ENCODE results near the gene TBC1D2B. TPM values are rescaled to one million over a fixed set of nuclear protein-coding genes. Genes with fewer than 3 reads are reported as not detected.
"Not testable (repeated sequence)": the region's sequence is repeated elsewhere in the genome, so short reads cannot be mapped to it uniquely, and the experiment has no call there.

The TBC1D2B gene
- total RNA-seq, 1 donor from 2014 or later = 69.3 TPM

- Mint-ChIP-seq H3K36me3 (ENCODE audit: unreplicated experiment) (no peaks in the 10 kb centered on the region), H3K4me1 (ENCODE audit: unreplicated experiment) (peaks cover 65% of the 10 kb centered on the region), H3K9me3 (ENCODE audit: unreplicated experiment) (no peaks in the 10 kb centered on the region), H3K27ac (ENCODE audit: unreplicated experiment) (peak overlapping the region; percentile 52), H3K4me3 (ENCODE audit: unreplicated experiment) (no peak overlapping the region), H3K27me3 (ENCODE audit: unreplicated experiment) (no peaks in the 10 kb centered on the region)
- TF ChIP-seq CTCF (IDR thresholded peaks at IDR 0.05) = no peak
- no peak for DNase-seq (ENCODE audit: extremely low spot score, unreplicated experiment)
These were observed 86.5 kb downstream of the TBC1D2B start for GRCh38 chr15:77991029-77991406.

DNA sequence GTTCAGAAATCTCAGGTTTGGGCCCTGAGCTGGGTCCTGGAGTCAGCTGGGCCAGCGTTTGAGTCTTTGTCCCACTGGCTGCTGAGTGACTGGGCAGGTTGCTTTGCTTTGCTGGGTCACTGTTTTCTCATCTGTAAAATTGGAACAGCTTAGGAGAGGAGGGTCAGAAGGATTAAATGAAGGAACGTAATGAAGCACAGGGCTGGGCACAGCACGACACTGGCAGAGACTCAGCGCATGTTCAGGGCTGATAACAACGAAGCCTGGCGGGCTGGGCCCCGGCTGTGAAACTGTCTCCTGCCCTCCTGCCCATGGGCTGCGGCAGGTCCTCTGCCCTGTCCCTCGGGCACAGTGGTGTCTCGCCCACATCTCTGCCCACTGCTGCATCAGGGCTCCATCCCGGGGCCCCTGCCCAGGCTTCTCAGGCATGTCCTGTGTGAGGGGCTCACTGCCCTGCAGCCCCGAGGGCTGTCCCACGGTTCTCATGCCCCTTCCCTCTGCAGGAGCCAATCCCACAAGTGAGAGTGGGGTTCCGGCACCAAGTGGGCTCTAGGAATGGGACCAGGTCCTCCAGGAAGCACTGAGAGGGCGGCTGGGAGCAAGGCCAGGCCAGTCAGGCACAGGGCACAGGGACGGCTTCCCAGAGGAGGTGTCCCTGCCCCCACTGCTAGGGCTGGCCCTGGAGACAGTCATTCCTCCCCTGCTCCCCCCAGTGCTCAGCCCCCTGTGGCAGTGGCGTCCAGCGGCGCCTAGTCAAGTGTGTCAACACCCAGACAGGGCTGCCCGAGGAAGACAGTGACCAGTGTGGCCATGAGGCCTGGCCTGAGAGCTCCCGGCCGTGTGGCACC lies 88.0 kb downstream of the TBC1D2B start:
- H3K9me3 Mint-ChIP-seq (ENCODE audit: unreplicated experiment) = no peaks in the 10 kb centered on the region
- no peak overlapping the region for H3K27ac Mint-ChIP-seq (ENCODE audit: unreplicated experiment)
- no peak overlapping the region for H3K4me3 Mint-ChIP-seq (ENCODE audit: unreplicated experiment)
- peaks cover 55% of the 10 kb centered on the region for H3K4me1 Mint-ChIP-seq (ENCODE audit: unreplicated experiment)
- no peaks in the 10 kb centered on the region for H3K27me3 Mint-ChIP-seq (ENCODE audit: unreplicated experiment)
- TF ChIP-seq CTCF (IDR thresholded peaks at IDR 0.05) = no peak
- H3K36me3 Mint-ChIP-seq (ENCODE audit: unreplicated experiment) = no peaks in the 10 kb centered on the region
- DNase-seq (ENCODE audit: extremely low spot score, unreplicated experiment) = no peak

DNA sequence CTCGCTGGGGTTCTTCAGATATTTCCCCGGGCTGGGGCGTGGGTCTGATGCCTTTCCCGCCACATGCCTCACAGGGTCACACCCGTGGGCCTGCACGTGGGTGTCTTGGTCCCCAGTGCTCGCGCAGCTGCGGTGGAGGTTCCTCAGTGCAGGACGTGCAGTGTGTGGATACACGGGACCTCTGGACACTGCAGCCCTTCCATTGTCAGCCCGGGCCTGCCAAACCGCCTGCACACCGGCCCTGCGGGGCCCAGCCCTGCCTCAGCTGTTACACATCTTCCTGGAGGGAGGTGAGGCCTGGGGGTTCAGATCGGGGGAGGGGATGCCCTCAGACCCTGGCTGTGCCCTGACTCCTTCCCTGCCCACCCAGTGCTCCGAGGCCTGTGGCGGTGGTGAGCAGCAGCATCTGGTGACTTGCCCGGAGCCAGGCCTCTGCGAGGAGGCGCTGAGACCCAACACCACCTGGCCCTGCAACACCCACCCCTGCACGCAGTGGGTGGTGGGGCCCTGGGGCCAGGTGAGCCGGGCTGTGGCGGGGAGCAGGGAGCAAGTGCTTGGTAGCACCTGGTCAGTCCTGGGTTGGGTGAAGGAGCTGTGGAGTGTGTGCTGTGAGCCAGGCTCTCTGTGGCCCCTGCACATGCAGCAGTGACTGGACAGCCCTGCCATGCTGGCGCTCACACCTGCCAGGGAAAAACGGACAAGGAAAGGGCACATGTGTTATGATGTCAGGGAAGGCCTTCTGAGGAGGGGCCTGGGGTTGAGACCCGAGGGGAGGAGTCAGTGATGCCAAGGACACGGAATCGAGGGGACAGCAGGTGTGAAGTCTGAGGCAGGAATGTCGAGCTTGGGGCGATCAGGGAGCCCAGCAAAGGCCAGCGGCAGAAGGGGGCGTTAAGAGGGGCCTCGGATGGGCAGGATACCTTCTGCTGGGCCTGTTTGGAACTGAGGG lies 88.9 kb downstream of the TBC1D2B start:
- no peak overlapping the region for H3K4me3 Mint-ChIP-seq (ENCODE audit: unreplicated experiment)
- no peaks in the 10 kb centered on the region for H3K9me3 Mint-ChIP-seq (ENCODE audit: unreplicated experiment)
- no peak for TF ChIP-seq CTCF (IDR thresholded peaks at IDR 0.05)
- no peak for DNase-seq (ENCODE audit: extremely low spot score, unreplicated experiment)
- peaks cover 50% of the 10 kb centered on the region for H3K4me1 Mint-ChIP-seq (ENCODE audit: unreplicated experiment)
- no peaks in the 10 kb centered on the region for H3K27me3 Mint-ChIP-seq (ENCODE audit: unreplicated experiment)
- no peak overlapping the region for H3K27ac Mint-ChIP-seq (ENCODE audit: unreplicated experiment)
- H3K36me3 Mint-ChIP-seq (ENCODE audit: unreplicated experiment) = no peaks in the 10 kb centered on the region

GRCh38 chr15:77987765-77988136 lies 89.8 kb downstream of the TBC1D2B start:
- H3K36me3 Mint-ChIP-seq (ENCODE audit: unreplicated experiment); H3K27me3 Mint-ChIP-seq (ENCODE audit: unreplicated experiment); H3K4me3 Mint-ChIP-seq (ENCODE audit: unreplicated experiment); DNase-seq (ENCODE audit: extremely low spot score, unreplicated experiment); H3K27ac Mint-ChIP-seq (ENCODE audit: unreplicated experiment); H3K9me3 Mint-ChIP-seq (ENCODE audit: unreplicated experiment): not testable (repeated sequence)
- peaks cover 45% of the 10 kb centered on the region for H3K4me1 Mint-ChIP-seq (ENCODE audit: unreplicated experiment)

DNA sequence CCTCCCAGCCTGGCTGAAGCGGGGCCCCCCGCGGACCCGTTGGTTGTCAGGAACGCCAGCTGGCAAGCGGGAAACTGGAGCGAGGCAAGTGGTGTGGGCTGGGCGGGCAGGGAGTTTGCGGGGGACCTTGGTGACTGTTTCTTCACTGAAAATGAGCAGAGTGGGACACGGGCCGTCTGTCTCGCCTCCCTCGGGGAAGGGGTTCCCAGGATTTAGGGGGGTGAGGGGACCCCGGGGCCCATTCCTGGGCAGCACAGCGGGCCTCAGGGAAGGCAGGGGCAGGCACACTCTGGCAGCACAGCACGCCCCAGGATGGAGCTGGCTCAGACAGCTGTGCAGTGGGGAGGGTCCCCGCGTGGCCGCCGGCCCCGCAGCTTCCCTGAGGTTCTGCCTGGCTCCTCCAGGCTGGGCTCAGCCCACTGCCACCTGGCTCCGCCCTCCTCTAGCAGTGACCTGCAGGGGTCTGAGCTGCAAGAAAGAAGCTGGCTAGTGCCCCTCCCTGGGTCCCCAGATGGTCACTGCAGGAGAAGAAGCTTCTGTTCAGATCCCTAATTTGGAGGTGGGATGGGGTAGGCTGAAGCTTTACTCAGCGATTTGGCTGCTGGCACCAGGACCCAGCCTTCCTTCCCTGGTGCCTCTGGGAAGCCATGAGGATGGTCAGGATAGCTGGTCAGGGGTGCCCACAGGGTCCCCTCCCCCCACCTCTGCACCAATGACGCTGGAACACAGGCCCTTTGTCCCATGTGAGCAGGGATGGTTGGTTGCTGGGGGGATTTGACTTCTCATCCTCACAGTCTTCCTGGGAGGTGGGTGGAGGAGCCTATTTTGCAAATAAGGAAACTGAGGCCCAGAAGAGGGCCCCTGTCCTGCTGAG lies 90.4 kb downstream of the TBC1D2B start:
- H3K4me3 Mint-ChIP-seq (ENCODE audit: unreplicated experiment) = no peak overlapping the region
- TF ChIP-seq CTCF (IDR thresholded peaks at IDR 0.05) = no peak
- no peaks in the 10 kb centered on the region for H3K9me3 Mint-ChIP-seq (ENCODE audit: unreplicated experiment)
- DNase-seq (ENCODE audit: extremely low spot score, unreplicated experiment) = no peak
- peaks cover 41% of the 10 kb centered on the region for H3K4me1 Mint-ChIP-seq (ENCODE audit: unreplicated experiment)
- no peak overlapping the region for H3K27ac Mint-ChIP-seq (ENCODE audit: unreplicated experiment)
- no peaks in the 10 kb centered on the region for H3K36me3 Mint-ChIP-seq (ENCODE audit: unreplicated experiment)
- no peaks in the 10 kb centered on the region for H3K27me3 Mint-ChIP-seq (ENCODE audit: unreplicated experiment)
